Pons (tissue), 1 donor: Measurements from ENCODE around the gene ZNF350.
"Not testable (repeated sequence)": the region's sequence is repeated elsewhere in the genome, so short reads cannot be mapped to it uniquely, and the experiment has no call there.

Experiments used
- DNase-seq: peaks from one replicate; pipeline ENCODE4 v3.0.0-alpha.2; 2016; ENCODE audit warnings: low spot score

ZNF350 gene

GRCh38 chr19:51971624-51972023 is 15.0 kb downstream of the ZNF350 start:
- no peak for DNase-seq

- no peak for DNase-seq
Measured at GRCh38 chr19:51970718-51971117, 15.9 kb downstream of the ZNF350 start.

- DNase-seq = no peak
Measured at GRCh38 chr19:51965583-51965982, 21.1 kb downstream of the ZNF350 start.

GRCh38 chr19:51960621-51961233 is 25.9 kb downstream of the ZNF350 start:
- not testable (repeated sequence) for DNase-seq

- DNase-seq = no peak
Measured at GRCh38 chr19:51959791-51960190, 26.8 kb downstream of the ZNF350 start.

GRCh38 chr19:51957846-51958245 is 28.8 kb downstream of the ZNF350 start:
- DNase-seq = not testable (repeated sequence)

- DNase-seq = no peak
Measured at GRCh38 chr19:51948975-51949374, 37.7 kb downstream of the ZNF350 start.

- no peak for DNase-seq
Measured at GRCh38 chr19:51946602-51947001, 40.0 kb downstream of the ZNF350 start.

- no peak for DNase-seq
Measured at GRCh38 chr19:51944798-51945552, 41.7 kb downstream of the ZNF350 start.

GRCh38 chr19:51938936-51939335 is 47.7 kb downstream of the ZNF350 start:
- DNase-seq = no peak

GRCh38 chr19:51931921-51932320 is 54.7 kb downstream of the ZNF350 start:
- no peak for DNase-seq

- no peak for DNase-seq
Measured at GRCh38 chr19:51927859-51928258, 58.8 kb downstream of the ZNF350 start.

GRCh38 chr19:51926784-51927741 is 59.6 kb downstream of the ZNF350 start, which contains the start of gene ZNF613:
Gene ZNF613 (plus strand): TSS chr19:51927472. CDS start chr19:51936221, 8,749 bp downstream.
- DNase-seq = peak; percentile 95

GRCh38 chr19:51926426-51926783 is 60.2 kb downstream of the ZNF350 start:
- DNase-seq = no peak

- no peak for DNase-seq
Measured at GRCh38 chr19:51921949-51922348, 64.7 kb downstream of the ZNF350 start.

GRCh38 chr19:51919606-51920005 is 67.0 kb downstream of the ZNF350 start:
- no peak for DNase-seq

GRCh38 chr19:51916167-51916566 is 70.5 kb downstream of the ZNF350 start:
- DNase-seq = no peak

- no peak for DNase-seq
Measured at GRCh38 chr19:51915324-51915867, 71.2 kb downstream of the ZNF350 start.
